Esophagus muscularis mucosa (tissue), 3 donors: ENCODE measurements around the gene NAA80.

ENCODE experiments used
- POLR2AphosphoS5 ChIP-seq, 2 donors: sonication (generic); formaldehyde crosslinking; IDR thresholded peaks; one replicate each; pipeline ENCODE4 v1.6.1; 2017; ENCODE audit warnings: antibody characterized with exemption in 2 of 2
- TF ChIP-seq, protein P1 (sequence below), 3 experiments: fragments of 200-600 bp in 2 of 3; fragments of 450-650 bp in 1 of 3; sonication (generic) in 2 of 3; IDR thresholded peaks; one replicate each; pipeline ENCODE4 v1.5.1; 2017 to 2019; ENCODE audit warnings: antibody characterized with exemption in 3 of 3, mild to moderate bottlenecking in 2 of 3, moderate library complexity in 1 of 3

DNA sequence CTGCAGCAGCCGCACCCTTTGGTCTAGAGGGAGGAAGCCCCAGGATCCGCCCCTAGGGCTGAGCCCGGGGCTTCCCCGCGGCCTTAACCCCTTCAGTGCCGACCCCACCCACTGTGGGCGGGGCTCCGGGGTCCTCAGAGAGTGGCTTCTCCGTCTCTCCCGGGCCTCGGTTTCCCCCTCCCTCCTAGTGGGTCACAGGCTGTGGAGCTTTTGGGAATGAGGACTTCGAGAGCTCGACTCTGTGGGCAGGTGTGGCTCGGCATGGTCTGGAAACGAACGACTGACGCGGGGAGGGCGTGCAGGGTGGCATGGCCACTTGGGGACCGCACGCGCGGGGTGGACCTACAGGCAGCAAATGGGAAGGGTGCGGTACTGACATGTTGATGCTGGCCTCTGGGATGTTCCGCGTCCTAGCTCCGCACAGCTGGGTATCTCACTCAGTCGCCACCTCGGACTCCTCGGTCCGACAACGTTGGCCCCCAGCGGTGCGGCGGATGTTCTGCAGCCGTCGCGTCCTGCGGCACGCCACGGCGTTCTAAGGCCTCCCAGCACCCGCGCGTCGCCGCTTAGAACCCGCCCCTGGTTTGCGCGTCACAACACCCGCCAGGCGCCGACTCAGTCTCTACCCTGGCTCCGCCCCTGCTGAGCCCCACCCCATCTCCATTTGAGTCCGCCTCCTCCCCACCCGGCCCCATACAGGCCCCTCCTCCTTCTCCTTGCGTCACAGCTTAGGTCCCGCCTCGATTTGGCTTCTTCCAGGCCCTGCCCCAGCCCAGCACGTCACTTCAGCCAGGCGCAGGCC lies at the start of gene NAA80, which contains the start of gene HYAL3:
- TF ChIP-seq POLR2AphosphoS5 (IDR thresholded peaks at IDR 0.05), result peak; percentile 96 to 99
- TF ChIP-seq, protein P1, sequence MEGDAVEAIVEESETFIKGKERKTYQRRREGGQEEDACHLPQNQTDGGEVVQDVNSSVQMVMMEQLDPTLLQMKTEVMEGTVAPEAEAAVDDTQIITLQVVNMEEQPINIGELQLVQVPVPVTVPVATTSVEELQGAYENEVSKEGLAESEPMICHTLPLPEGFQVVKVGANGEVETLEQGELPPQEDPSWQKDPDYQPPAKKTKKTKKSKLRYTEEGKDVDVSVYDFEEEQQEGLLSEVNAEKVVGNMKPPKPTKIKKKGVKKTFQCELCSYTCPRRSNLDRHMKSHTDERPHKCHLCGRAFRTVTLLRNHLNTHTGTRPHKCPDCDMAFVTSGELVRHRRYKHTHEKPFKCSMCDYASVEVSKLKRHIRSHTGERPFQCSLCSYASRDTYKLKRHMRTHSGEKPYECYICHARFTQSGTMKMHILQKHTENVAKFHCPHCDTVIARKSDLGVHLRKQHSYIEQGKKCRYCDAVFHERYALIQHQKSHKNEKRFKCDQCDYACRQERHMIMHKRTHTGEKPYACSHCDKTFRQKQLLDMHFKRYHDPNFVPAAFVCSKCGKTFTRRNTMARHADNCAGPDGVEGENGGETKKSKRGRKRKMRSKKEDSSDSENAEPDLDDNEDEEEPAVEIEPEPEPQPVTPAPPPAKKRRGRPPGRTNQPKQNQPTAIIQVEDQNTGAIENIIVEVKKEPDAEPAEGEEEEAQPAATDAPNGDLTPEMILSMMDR (IDR thresholded peaks at IDR 0.05), result peak; percentile 14 to 58 (median 38)
